GM23248 (cell line): Measurements from ENCODE around the gene CMTM5. TPM values are rescaled to one million over a fixed set of nuclear protein-coding genes. Genes with fewer than 3 reads are reported as not detected.

ENCODE experiments used
- DNase-seq: peaks from one replicate; pipeline ENCODE4 v3.0.0-alpha.2; 2015
- H2AFZ ChIP-seq: fragments of 200-600 bp; sonication (generic); 2 replicates; pipeline ENCODE4 v1.6.1; 2016; ENCODE audit warnings: antibody characterized with exemption
- H3F3A ChIP-seq: fragments of 200-600 bp; sonication (generic); 2 replicates; pipeline ENCODE4 v1.6.1; 2016; ENCODE audit warnings: mild to moderate bottlenecking, antibody characterized with exemption, mixed run types; ENCODE audit not compliant: insufficient read depth
- H3K27ac ChIP-seq: fragments of 200-600 bp; sonication (generic); 2 replicates; pipeline ENCODE4 v1.5.1; 2016; ENCODE audit warnings: mild to moderate bottlenecking
- H3K27me3 ChIP-seq: fragments of 200-600 bp; sonication (generic); replicated peaks from 2 replicates; pipeline ENCODE4 v1.6.1; 2016; ENCODE audit warnings: mild to moderate bottlenecking; ENCODE audit not compliant: insufficient read depth
- H3K36me3 ChIP-seq: fragments of 200-600 bp; sonication (generic); 2 replicates; pipeline ENCODE4 v1.6.1; 2016; ENCODE audit warnings: low read depth, mild to moderate bottlenecking
- H3K4me1 ChIP-seq: fragments of 200-600 bp; sonication (generic); 2 replicates; pipeline ENCODE4 v1.6.1; 2016; ENCODE audit warnings: mild to moderate bottlenecking; ENCODE audit not compliant: insufficient read depth
- H3K4me2 ChIP-seq: fragments of 200-600 bp; sonication (generic); one replicate; pipeline ENCODE4 v1.6.1; 2016; ENCODE audit warnings: mild to moderate bottlenecking; ENCODE audit not compliant: unreplicated experiment
- H3K4me3 ChIP-seq: fragments of 200-600 bp; sonication (generic); 2 replicates; pipeline ENCODE4 v1.5.1; 2016; ENCODE audit warnings: mild to moderate bottlenecking
- H3K79me2 ChIP-seq: fragments of 200-600 bp; sonication (generic); 2 replicates; pipeline ENCODE4 v1.6.1; 2016; ENCODE audit warnings: mild to moderate bottlenecking; ENCODE audit not compliant: insufficient read depth
- H3K9ac ChIP-seq: fragments of 200-600 bp; sonication (generic); 2 replicates; pipeline ENCODE4 v1.6.1; 2016; ENCODE audit warnings: mild to moderate bottlenecking
- H3K9me2 ChIP-seq: fragments of 200-600 bp; sonication (generic); 2 replicates; pipeline ENCODE4 v1.6.1; 2016; ENCODE audit warnings: mixed run types, mild to moderate bottlenecking, moderate library complexity; ENCODE audit not compliant: insufficient read depth
- H3K9me3 ChIP-seq: fragments of 200-600 bp; sonication (generic); one replicate; pipeline ENCODE4 v1.6.1; 2017; ENCODE audit warnings: low read depth
- H4K20me1 ChIP-seq: fragments of 200-600 bp; sonication (generic); 2 replicates; pipeline ENCODE4 v1.6.0; 2016; ENCODE audit not compliant: insufficient read depth
- EZH2 ChIP-seq: fragments of 200-600 bp; sonication (generic); IDR thresholded peaks from 2 replicates; pipeline ENCODE4 v1.6.1; 2018; ENCODE audit warnings: antibody characterized with exemption, mild to moderate bottlenecking; ENCODE audit not compliant: insufficient read depth, poor library complexity, severe bottlenecking
- EZH2phosphoT487 ChIP-seq: fragments of 200-600 bp; sonication (generic); IDR thresholded peaks from 2 replicates; pipeline ENCODE4 v1.6.1; 2018; ENCODE audit warnings: antibody characterized with exemption, moderate library complexity, mild to moderate bottlenecking, low read depth; ENCODE audit not compliant: insufficient read depth
- WGBS, 2 experiments: methylation state at CpG; one replicate each; pipeline ENCODE4 v1.1.6; 2015 to 2017; ENCODE audit warnings: low lambda C conversion rate in 2 of 2, low coverage in 1 of 2; ENCODE audit errors: missing lambda C conversion rate in 2 of 2; 5-methylcytosine and 5-hydroxymethylcytosine counted together
- in situ Hi-C: fragments of 300-500 bp; cut with MboI; formaldehyde crosslinking; loops from 2 replicates; pipeline ENCODE4 v1.15.0; 2020
- microRNA counts: library from miRNA; unstranded; fragments of <30 nt; microRNA quantifications from one replicate; lab custom pipeline; 2016
- microRNA-seq: library from miRNA; unstranded; fragments of <30 nt; microRNA quantifications from one replicate; pipeline ENCODE4, GENCODE V29; 2016; ENCODE audit warnings: borderline number of aligned reads
- polyA plus RNA-seq: library from polyadenylated mRNA; unstranded; fragments of >200 nt; fragmentation: Nextera tagmentation; extraction: Ambion mirVana; gene quantifications from 2 replicates; pipeline ENCODE4 v1.2.1, GENCODE V29; 2016
- small RNA-seq: library from RNA; depleted of rRNA; stranded (forward); fragments of <200 nt; gene quantifications from one replicate; pipeline ENCODE3, GENCODE V24; 2014; ENCODE audit warnings: low read depth, low replicate concordance
- total RNA-seq: library from RNA; depleted of rRNA; stranded (reverse); fragments of >200 nt; shearing (Covaris generic); gene quantifications from 2 replicates; pipeline ENCODE4 v1.2.3, GENCODE V29; 2014; rRNA removed

The CMTM5 gene
- total and polyA plus RNA-seq, 2 experiments from 2014 or later, result not detected

DNA sequence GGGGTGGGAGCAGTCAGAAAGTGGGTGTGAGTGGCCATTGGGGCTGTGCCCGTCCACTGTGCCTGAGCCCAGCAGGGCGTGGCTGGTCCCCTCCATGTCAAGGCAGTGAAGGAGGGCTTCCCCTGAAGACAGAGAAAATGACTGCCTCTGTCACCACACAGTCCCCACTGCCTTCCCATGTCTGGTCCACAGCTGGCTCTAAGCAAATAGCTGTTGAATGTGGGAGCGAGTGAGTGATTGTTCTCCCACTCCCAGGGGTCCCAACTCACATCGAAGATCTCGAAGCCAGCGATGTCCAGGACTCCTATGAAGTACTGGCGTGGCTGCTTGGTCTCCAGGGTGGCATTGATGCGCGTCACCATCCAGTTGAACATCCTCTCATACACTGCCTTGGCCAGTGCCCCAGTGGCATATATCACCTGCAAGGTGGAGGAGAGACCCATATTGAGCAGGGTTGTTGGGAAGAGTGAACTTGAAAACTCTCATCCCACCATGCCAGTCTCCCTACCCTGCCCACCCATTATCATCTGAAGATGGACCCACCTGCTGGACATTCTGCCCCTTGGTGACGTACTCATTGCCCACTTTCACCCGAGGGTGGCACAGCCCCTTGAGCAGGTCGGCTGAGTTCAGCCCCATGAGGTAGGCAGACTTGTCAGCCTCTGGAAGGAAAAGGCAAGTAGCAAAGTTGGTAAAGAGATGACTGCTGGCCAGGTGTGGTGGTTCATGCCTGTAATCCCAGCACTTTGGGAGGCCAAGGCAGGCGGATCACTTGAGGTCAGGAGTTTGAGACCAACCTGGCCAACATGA, 52.0 kb downstream of the CMTM5 start:
- Histone ChIP-seq H3K9ac (no peak overlapping the region), H3K9me2 (no peaks in the 10 kb centered on the region), H3K36me3 (no peaks in the 10 kb centered on the region), H3K27ac (no peak overlapping the region), H2AFZ (no peak overlapping the region), H3K4me1 (no peaks in the 10 kb centered on the region), H3F3A (no peaks in the 10 kb centered on the region), H3K4me3 (no peak overlapping the region), H3K9me3 (no peaks in the 10 kb centered on the region), H4K20me1 (no peaks in the 10 kb centered on the region), H3K79me2 (no peaks in the 10 kb centered on the region), H3K4me2 (no peak overlapping the region), H3K27me3 (peaks cover 19% of the 10 kb centered on the region; the same call in 1 of the 2 replicates)
- in situ Hi-C loops, result no loop called here
- WGBS, 2 experiments, result 27 to 42% methylated on average over 13 of the region's 13 CpGs
- DNase-seq, result no peak
- TF ChIP-seq EZH2 (no peak), EZH2phosphoT487 (no peak)

MicroRNAs encoded within 50 kb of the gene (microRNA counts, 767-probe panel; counts per million panel counts)
- microRNA hsa-miR-208a (lab: Ali Mortazavi, UCI), result 447 counts per million, percentile 86 among the panel's probes with 10 or more counts
- 447 counts per million, percentile 86 among the panel's probes with 10 or more counts for microRNA hsa-miR-208b (lab: Ali Mortazavi, UCI)

Small RNAs within 50 kb of the gene (microRNA-seq; reads per million reads assigned to microRNA genes)
- gene MIR208A (not detected), gene MIR208B (not detected)

Small RNAs within 50 kb of the gene (small RNA-seq; reads per million reads assigned to genes)
- not detected for gene MIR208A
- gene MIR208B, result not detected

Other genes with a start within 250 kb of the CMTM5 start
- gene SLC7A8, start 193.4 kb upstream of the CMTM5 start, total RNA-seq, result 2.7 and 6.7 TPM in 2 replicates
- 9.8 and 9.9 TPM in 2 replicates for gene SLC7A8, start 193.4 kb upstream of the CMTM5 start, polyA plus RNA-seq
- not detected in 2 replicates for gene RNF212B, start 139.1 kb upstream of the CMTM5 start, total RNA-seq
- gene RNF212B, start 139.1 kb upstream of the CMTM5 start, polyA plus RNA-seq, result not detected in 2 replicates
- gene HOMEZ, start 90.9 kb upstream of the CMTM5 start, total RNA-seq, result 7.6 and 8.7 TPM in 2 replicates
- gene HOMEZ, start 90.9 kb upstream of the CMTM5 start, polyA plus RNA-seq, result 5.0 and 5.8 TPM in 2 replicates
- gene PPP1R3E, start 74.2 kb upstream of the CMTM5 start, total RNA-seq, result 4.1 and 4.3 TPM in 2 replicates
- gene PPP1R3E, start 74.2 kb upstream of the CMTM5 start, polyA plus RNA-seq, result 1.4 and 1.6 TPM in 2 replicates
- gene BCL2L2, start 70.2 kb upstream of the CMTM5 start, total RNA-seq, result 22.5 and 35.0 TPM in 2 replicates
- gene BCL2L2, start 70.2 kb upstream of the CMTM5 start, polyA plus RNA-seq, result 6.4 and 8.1 TPM in 2 replicates
- gene PABPN1, start 55.6 kb upstream of the CMTM5 start, total RNA-seq, result 60.3 and 65.5 TPM in 2 replicates
- 57.8 and 61.2 TPM in 2 replicates for gene PABPN1, start 55.6 kb upstream of the CMTM5 start, polyA plus RNA-seq
- 32.8 and 42.3 TPM in 2 replicates for gene SLC22A17, start 24.2 kb upstream of the CMTM5 start, total RNA-seq
- gene SLC22A17, start 24.2 kb upstream of the CMTM5 start, polyA plus RNA-seq, result 16.5 and 20.4 TPM in 2 replicates
- 8.6 and 17.3 TPM in 2 replicates for gene EFS, start 11.9 kb upstream of the CMTM5 start, total RNA-seq
- gene EFS, start 11.9 kb upstream of the CMTM5 start, polyA plus RNA-seq, result 3.9 and 4.2 TPM in 2 replicates
- gene IL25, start 4.2 kb upstream of the CMTM5 start, total RNA-seq, result not detected in 2 replicates
- gene IL25, start 4.2 kb upstream of the CMTM5 start, polyA plus RNA-seq, result not detected in 2 replicates
- gene MYH6, start 31.2 kb downstream of the CMTM5 start, total RNA-seq, result not detected in 2 replicates
- gene MYH6, start 31.2 kb downstream of the CMTM5 start, polyA plus RNA-seq, result 0.80 TPM in 1 of 2 replicates, not detected in the other
- gene MYH7, start 58.6 kb downstream of the CMTM5 start, total RNA-seq, result not detected in 2 replicates
- not detected in 2 replicates for gene MYH7, start 58.6 kb downstream of the CMTM5 start, polyA plus RNA-seq
- gene NGDN, start 92.7 kb downstream of the CMTM5 start, total RNA-seq, result 13.9 and 25.9 TPM in 2 replicates
- 39.9 TPM in 2 replicates for gene NGDN, start 92.7 kb downstream of the CMTM5 start, polyA plus RNA-seq
- under 0.01 TPM in 1 of 2 replicates, not detected in the other for gene ZFHX2, start 174.7 kb downstream of the CMTM5 start, total RNA-seq
- gene ZFHX2, start 174.7 kb downstream of the CMTM5 start, polyA plus RNA-seq, result 0.14 and 0.49 TPM in 2 replicates
- gene THTPA, start 179.2 kb downstream of the CMTM5 start, total RNA-seq, result 21.0 and 33.8 TPM in 2 replicates
- gene THTPA, start 179.2 kb downstream of the CMTM5 start, polyA plus RNA-seq, result 9.3 and 10.0 TPM in 2 replicates
- 3.9 and 13.7 TPM in 2 replicates for gene AP1G2, start 190.7 kb downstream of the CMTM5 start, total RNA-seq
- 9.6 and 10.2 TPM in 2 replicates for gene AP1G2, start 190.7 kb downstream of the CMTM5 start, polyA plus RNA-seq
- not detected in 2 replicates for gene JPH4, start 201.7 kb downstream of the CMTM5 start, total RNA-seq
- 0.05 TPM in 1 of 2 replicates, not detected in the other for gene JPH4, start 201.7 kb downstream of the CMTM5 start, polyA plus RNA-seq